Neuronal stem cell (in vitro differentiated cells): ENCODE results near the gene KIAA1958.
A peak's percentile ranks its signal among the peaks of the same experiment; 100 is the strongest.

ENCODE experiments used
- DNase-seq: peaks from one replicate; pipeline ENCODE4 v3.0.0-alpha.2; 2013; ENCODE audit warnings: low spot score
- H2AFZ ChIP-seq: one replicate; pipeline ENCODE4 v1.6.1; 2013; ENCODE audit warnings: mild to moderate bottlenecking, low read length, inconsistent platforms
- H2AK5ac ChIP-seq: 2 replicates; pipeline ENCODE4 v1.6.1; 2013; ENCODE audit warnings: low read depth, mild to moderate bottlenecking, inconsistent platforms, low read length, moderate library complexity, mixed read lengths
- H2BK120ac ChIP-seq: 2 replicates; pipeline ENCODE4 v1.6.1; 2013; ENCODE audit warnings: low read depth, mild to moderate bottlenecking, inconsistent platforms, low read length, moderate library complexity, mixed read lengths
- H2BK12ac ChIP-seq: one replicate; pipeline ENCODE4 v1.6.1; 2013; ENCODE audit warnings: low read length, inconsistent platforms
- H2BK15ac ChIP-seq: 2 replicates; pipeline ENCODE4 v1.6.1; 2013; ENCODE audit warnings: mild to moderate bottlenecking, low read length, inconsistent platforms, mixed read lengths
- H2BK5ac ChIP-seq: one replicate; pipeline ENCODE4 v1.6.1; 2013; ENCODE audit warnings: inconsistent platforms, mild to moderate bottlenecking, low read length, moderate library complexity
- H3K14ac ChIP-seq: one replicate; pipeline ENCODE4 v1.6.1; 2013; ENCODE audit warnings: low read length, inconsistent platforms
- H3K18ac ChIP-seq: 2 replicates; pipeline ENCODE4 v1.6.1; 2013; ENCODE audit warnings: low read length, inconsistent platforms
- H3K23ac ChIP-seq: 2 replicates; pipeline ENCODE4 v1.6.1; 2013; ENCODE audit warnings: low read depth, mild to moderate bottlenecking, mixed read lengths, low read length, inconsistent platforms; ENCODE audit not compliant: poor library complexity
- H3K27ac ChIP-seq: replicated peaks from 3 replicates; pipeline ENCODE4 v1.5.1; 2013; ENCODE audit warnings: low read length, inconsistent platforms
- H3K27me3 ChIP-seq, 3 experiments: 2 replicates each; pipeline ENCODE4 v1.6.1; 2013; ENCODE audit warnings: low read length in 3 of 3, mild to moderate bottlenecking in 2 of 3, inconsistent platforms in 1 of 3, low read depth in 1 of 3, mixed read lengths in 1 of 3, moderate library complexity in 1 of 3; ENCODE audit not compliant: control insufficient read depth in 3 of 3, insufficient read depth in 3 of 3
- H3K36me3 ChIP-seq, 2 donors: replicated peaks in 1 of 2; 2 replicates each; pipeline ENCODE4 v1.6.1; 2013; ENCODE audit warnings: low read length in 2 of 2; ENCODE audit not compliant: control insufficient read depth in 2 of 2, insufficient read depth in 2 of 2
- H3K4ac ChIP-seq: 2 replicates; pipeline ENCODE4 v1.6.1; 2013; ENCODE audit warnings: inconsistent platforms, mild to moderate bottlenecking, low read length, moderate library complexity
- H3K4me1 ChIP-seq, 2 donors: 1 replicate in 1 of 2; 2 replicates in 1 of 2; pipeline ENCODE4 v1.6.1; 2013; ENCODE audit warnings: low read length in 2 of 2, low read depth in 1 of 2; ENCODE audit not compliant: control insufficient read depth in 2 of 2, insufficient read depth in 1 of 2
- H3K4me2 ChIP-seq: one replicate; pipeline ENCODE4 v1.6.1; 2013; ENCODE audit warnings: mild to moderate bottlenecking, low read length, inconsistent platforms; ENCODE audit not compliant: insufficient read depth, poor library complexity, severe bottlenecking
- H3K4me3 ChIP-seq, 2 donors: 2 replicates each; pipeline ENCODE4 v1.5.1; 2013; ENCODE audit warnings: low read length in 2 of 2, mild to moderate bottlenecking in 2 of 2, inconsistent platforms in 1 of 2, moderate library complexity in 1 of 2
- H3K79me1 ChIP-seq: one replicate; pipeline ENCODE4 v1.6.1; 2013; ENCODE audit warnings: low read depth, mild to moderate bottlenecking, inconsistent platforms, low read length, moderate library complexity
- H3K9ac ChIP-seq: one replicate; pipeline ENCODE4 v1.6.1; 2013; ENCODE audit warnings: mild to moderate bottlenecking, low read depth, low read length, inconsistent platforms; ENCODE audit not compliant: poor library complexity
- H3K9me3 ChIP-seq, 2 donors: replicated peaks in 1 of 2; 2 replicates each; pipeline versions ENCODE3 to v1.6.1; 2013; ENCODE audit warnings: low read length in 2 of 2, mild to moderate bottlenecking in 2 of 2, inconsistent platforms in 1 of 2, low read depth in 1 of 2, mixed read lengths in 1 of 2, moderate library complexity in 1 of 2; ENCODE audit not compliant: control insufficient read depth in 2 of 2, insufficient read depth in 1 of 2
- H4K8ac ChIP-seq: one replicate; pipeline ENCODE4 v1.6.1; 2013; ENCODE audit warnings: low read depth, mild to moderate bottlenecking, inconsistent platforms, low read length, moderate library complexity
- H4K91ac ChIP-seq: one replicate; pipeline ENCODE4 v1.6.1; 2013; ENCODE audit warnings: low read length, low read depth, mild to moderate bottlenecking, inconsistent platforms; ENCODE audit not compliant: poor library complexity
- WGBS, 2 donors: extraction: QIAGEN DNeasy Blood & Tissue Kit; methylation state at CpG; one replicate each; pipeline ENCODE4 v1.1.7; 2013; ENCODE audit warnings: missing lambda C conversion rate in 2 of 2, mixed read lengths in 1 of 2; ENCODE audit not compliant: insufficient read length in 2 of 2, insufficient replicate concordance in 1 of 2; ENCODE audit errors: extremely low coverage in 2 of 2; 5-methylcytosine and 5-hydroxymethylcytosine counted together

The KIAA1958 gene

DNA sequence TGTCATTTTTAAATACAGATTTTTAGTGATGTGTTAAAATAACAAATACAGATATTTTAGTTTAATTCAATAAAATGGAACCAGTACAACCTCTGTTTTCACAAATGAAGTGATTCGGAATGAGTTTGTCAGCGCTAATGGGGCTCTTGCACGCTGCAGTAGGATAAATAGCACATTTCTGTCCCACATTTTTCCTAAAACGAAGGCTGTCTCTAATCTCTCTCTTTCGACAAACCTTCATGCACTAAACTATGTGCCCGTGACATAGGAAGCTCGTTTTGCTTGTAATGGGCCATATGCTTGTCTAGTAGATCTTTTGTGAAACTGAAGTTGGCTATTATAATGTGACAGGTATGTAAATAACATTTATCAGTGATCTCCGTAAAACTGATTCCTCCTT lies 130.7 kb downstream of the KIAA1958 start:
- Histone ChIP-seq H3K4me3 (no peak overlapping the region), H3K36me3 (peaks cover 5 to 60% of the 10 kb centered on the region in 2 donors), H2BK5ac (no peak overlapping the region), H3K23ac (no peak overlapping the region), H3K27me3 (no peaks in the 10 kb centered on the region), H4K8ac (no peak overlapping the region), H2AFZ (no peak overlapping the region), H3K9ac (no peak overlapping the region), H3K4me2 (no peak overlapping the region), H3K18ac (no peak overlapping the region), H2BK15ac (no peak overlapping the region), H3K4me1 (peaks cover 0 to 4% of the 10 kb centered on the region in 2 donors), H2BK120ac (no peak overlapping the region), H3K9me3 (peaks cover 0 to 3% of the 10 kb centered on the region in 2 donors), H3K14ac (no peak overlapping the region), H3K27ac (no peak overlapping the region), H2BK12ac (no peak overlapping the region), H2AK5ac (no peak overlapping the region), H3K4ac (no peak overlapping the region), H3K79me1 (no peaks in the 10 kb centered on the region), H4K91ac (no peak overlapping the region)
- WGBS, 2 donors: no CpG with 5 or more reads among the region's 8 CpGs
- no peak for DNase-seq

DNA sequence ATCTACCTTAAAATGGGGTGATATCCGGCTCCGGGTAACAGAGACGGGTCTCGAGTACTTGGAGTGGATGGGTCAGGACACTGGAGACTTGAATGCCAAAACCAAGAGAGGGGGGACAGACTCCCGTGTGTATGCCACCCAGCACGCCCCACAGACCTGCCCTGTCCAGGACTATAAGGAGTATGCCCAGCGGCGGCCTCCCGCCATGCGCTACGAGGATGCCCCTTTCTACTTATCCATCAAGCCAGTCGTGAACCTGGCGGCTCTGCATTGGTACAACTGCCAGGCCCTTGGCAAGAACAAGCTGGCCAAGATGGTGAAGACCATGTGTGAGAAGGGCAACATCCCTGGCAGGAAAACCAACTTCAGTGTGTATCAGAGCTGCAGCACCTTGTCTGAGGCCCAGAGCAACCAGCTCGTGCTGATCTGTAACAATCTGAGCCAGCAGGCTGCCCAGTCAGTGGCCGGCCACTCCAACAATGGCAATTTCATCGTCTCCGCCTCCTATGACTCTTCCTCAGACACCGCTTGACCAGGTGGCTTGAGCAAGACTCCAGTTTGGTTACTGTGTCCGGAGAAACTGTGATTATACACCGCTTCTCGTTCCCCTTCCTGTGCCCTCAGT lies 131.9 kb downstream of the KIAA1958 start:
- H3K18ac ChIP-seq: no peak overlapping the region

DNA sequence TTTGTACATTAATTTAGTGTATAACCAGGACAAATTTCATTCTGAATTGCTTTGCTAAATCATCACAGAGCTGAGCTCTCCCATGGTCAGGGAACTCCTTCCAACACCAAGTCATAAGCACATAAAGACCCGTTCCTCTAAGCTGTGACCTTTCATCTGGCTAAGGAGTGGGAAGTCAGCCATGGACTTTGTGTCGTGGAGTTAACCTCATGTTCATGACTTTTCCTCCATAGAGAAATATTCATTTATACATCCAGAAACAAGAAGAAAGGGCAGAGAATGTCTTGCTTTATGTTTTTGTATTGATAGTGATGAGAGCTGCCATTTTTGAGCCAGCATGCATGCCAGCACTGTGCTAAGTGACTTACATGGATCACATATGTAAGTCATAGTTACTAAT lies 133.8 kb downstream of the KIAA1958 start:
- no peak for DNase-seq
- Histone ChIP-seq H2AK5ac (no peak overlapping the region), H2BK5ac (no peak overlapping the region), H3K79me1 (no peaks in the 10 kb centered on the region), H3K36me3 (peaks cover 5 to 61% of the 10 kb centered on the region in 2 donors), H2BK15ac (no peak overlapping the region), H3K4ac (no peak overlapping the region), H2BK120ac (no peak overlapping the region), H2AFZ (no peak overlapping the region), H3K4me3 (no peak overlapping the region), H3K9ac (no peak overlapping the region), H3K14ac (no peak overlapping the region), H4K8ac (no peak overlapping the region), H2BK12ac (no peak overlapping the region), H3K27me3 (no peaks in the 10 kb centered on the region), H4K91ac (no peak overlapping the region), H3K4me2 (no peak overlapping the region), H3K27ac (no peak overlapping the region), H3K23ac (no peak overlapping the region), H3K4me1 (peaks cover 0 to 4% of the 10 kb centered on the region in 2 donors), H3K9me3 (no peaks in the 10 kb centered on the region), H3K18ac (no peak overlapping the region)
- WGBS, 2 donors: no CpG with 5 or more reads among the region's 2 CpGs

More for the DNA sequence above, 131.9 kb downstream of the KIAA1958 start:
- Histone ChIP-seq H2AK5ac (no peak overlapping the region), H4K8ac (no peak overlapping the region), H2BK5ac (no peak overlapping the region), H2BK15ac (no peak overlapping the region), H3K27me3 (no peaks in the 10 kb centered on the region), H3K36me3 (peaks cover 5 to 61% of the 10 kb centered on the region in 2 donors), H3K4ac (no peak overlapping the region), H3K23ac (peak overlapping the region; percentile 12), H2AFZ (no peak overlapping the region), H3K27ac (no peak overlapping the region), H3K4me1 (peaks cover 0 to 4% of the 10 kb centered on the region in 2 donors), H3K9ac (no peak overlapping the region), H3K79me1 (no peaks in the 10 kb centered on the region), H3K9me3 (peaks cover 0 to 3% of the 10 kb centered on the region in 2 donors), H4K91ac (no peak overlapping the region), H3K4me3 (peak overlapping the region in 1 of 2 donors; percentile 8), H2BK120ac (no peak overlapping the region), H2BK12ac (no peak overlapping the region), H3K14ac (peak overlapping the region; percentile 17), H3K4me2 (no peak overlapping the region)
- WGBS, 2 donors: no CpG with 5 or more reads among the region's 21 CpGs
- DNase-seq: no peak

DNA sequence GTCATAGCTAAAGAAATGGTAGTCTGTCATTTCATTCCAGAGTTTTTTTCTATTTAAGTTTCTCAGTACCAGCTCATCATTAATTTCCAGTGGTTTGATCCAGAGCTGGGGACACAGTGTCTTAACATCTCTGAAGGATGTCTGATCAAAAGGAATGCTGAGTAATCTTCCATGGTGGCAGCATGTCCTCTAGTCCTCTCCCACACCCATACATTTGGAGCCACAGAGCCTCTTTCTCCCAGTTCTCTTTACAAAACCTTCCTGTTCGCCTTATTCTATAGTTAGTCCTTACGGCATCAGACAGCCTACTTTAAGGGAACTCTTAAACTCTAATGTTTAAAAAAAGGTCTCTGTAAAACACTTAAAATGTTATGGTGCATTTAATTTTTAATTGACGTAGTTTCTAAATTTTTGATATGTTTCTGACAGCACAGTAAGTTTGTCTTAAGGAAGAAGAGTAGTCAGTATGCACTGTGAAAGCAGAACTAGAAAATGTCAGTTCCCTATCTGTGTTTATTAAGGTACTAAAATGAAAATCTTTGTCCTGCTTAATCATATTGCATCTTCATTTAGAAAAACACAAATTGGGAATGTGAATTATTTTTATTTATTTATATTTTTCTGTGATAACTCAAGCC lies 134.5 kb downstream of the KIAA1958 start:
- Histone ChIP-seq H3K27ac (no peak overlapping the region), H3K9me3 (no peaks in the 10 kb centered on the region), H3K9ac (no peak overlapping the region), H3K4me1 (peaks cover 0 to 4% of the 10 kb centered on the region in 2 donors), H2BK120ac (no peak overlapping the region), H3K14ac (no peak overlapping the region), H3K36me3 (peaks cover 5 to 62% of the 10 kb centered on the region in 2 donors), H2AK5ac (no peak overlapping the region), H3K27me3 (no peaks in the 10 kb centered on the region), H4K91ac (no peak overlapping the region), H2BK12ac (no peak overlapping the region), H3K23ac (no peak overlapping the region), H3K4me2 (no peak overlapping the region), H4K8ac (no peak overlapping the region), H2AFZ (no peak overlapping the region), H2BK5ac (no peak overlapping the region), H3K79me1 (no peaks in the 10 kb centered on the region), H3K18ac (no peak overlapping the region), H2BK15ac (no peak overlapping the region), H3K4ac (no peak overlapping the region), H3K4me3 (no peak overlapping the region)
- no peak for DNase-seq
- WGBS, 2 donors: no CpG with 5 or more reads among the region's 3 CpGs
